K562 (cell line): ENCODE results near the gene USP49. TPM values are rescaled to one million over a fixed set of nuclear protein-coding genes. Genes with fewer than 3 reads are reported as not detected.

Source experiments
- ATAC-seq: fragments of 200-7000 bp; cut with Tn5 transposase; 3 replicates; pipeline ENCODE4 v1.9.1; 2020; ENCODE audit warnings: moderate library complexity
- BruUV-seq: library from RNA; stranded (reverse); fragments of 400-500 nt; replicated peaks from 2 replicates; lab custom pipeline; 2021; lab: Mats Ljungman, UMichigan
- CTCF ChIA-PET: fragments of 300-600 bp; formaldehyde crosslinking; extraction: SDS; loops from one replicate; lab custom pipeline; 2021; ENCODE audit warnings: low intra/inter-chr PET ratio; lab: Yijun Ruan, JAX
- POLR2A ChIA-PET: fragments of 300-600, 350-650 bp; sonication (Branson Sonifier 250); formaldehyde crosslinking; extraction: SDS; loops from one replicate; lab custom pipeline; 2021; ENCODE audit warnings: antibody characterized with exemption, inconsistent platforms; lab: Yijun Ruan, JAX
- DNase-seq, 4 experiments: peaks; one replicate each; pipeline versions ENCODE4 v3.0.0 to v3.0.0-alpha.2; 2011 to 2018; ENCODE audit warnings: low spot score in 3 of 4, mixed read lengths in 3 of 4; ENCODE audit errors: extremely low read depth in 1 of 4
- FAIRE-seq: peaks from 2 replicates; lab custom pipeline; 2011; peaks lifted over from hg19 to GRCh38; lab: Jason Lieb, UNC
- H2AFZ ChIP-seq: 2 replicates; pipeline ENCODE4 v1.6.0; 2011; ENCODE audit warnings: low read depth, low read length, control low read depth, inconsistent platforms
- H3K27ac ChIP-seq: fragments of 200-600 bp; 3 replicates; pipeline ENCODE4 v1.8.0; 2011; ENCODE audit warnings: low read depth, mild to moderate bottlenecking, control low read depth, inconsistent platforms, low read length, moderate library complexity, mixed read lengths; ENCODE audit errors: extremely low read depth
- H3K27me3 ChIP-seq, 2 experiments: fragments of 300-600 bp in 1 of 2; 2 replicates in 1 of 2; 3 replicates in 1 of 2; pipeline versions ENCODE4 v1.6.0 to v1.8.0; 2011; ENCODE audit warnings: inconsistent platforms in 2 of 2, low read length in 2 of 2, mild to moderate bottlenecking in 1 of 2, mixed read lengths in 1 of 2, moderate library complexity in 1 of 2; ENCODE audit not compliant: control insufficient read depth in 2 of 2, insufficient read depth in 2 of 2
- H3K36me3 ChIP-seq: fragments of 300-600 bp; 3 replicates; pipeline ENCODE4 v1.8.0; 2011; ENCODE audit warnings: mild to moderate bottlenecking, low read length, inconsistent platforms; ENCODE audit not compliant: control insufficient read depth, insufficient read depth
- H3K4me1 ChIP-seq, 2 experiments: fragments of 200-600 bp in 1 of 2; replicated peaks in 1 of 2; 2 replicates in 1 of 2; 3 replicates in 1 of 2; pipeline versions ENCODE4 v1.5.1 to v1.8.0; 2011; ENCODE audit warnings: inconsistent platforms in 2 of 2, low read length in 2 of 2, mild to moderate bottlenecking in 1 of 2, mixed read lengths in 1 of 2, moderate library complexity in 1 of 2; ENCODE audit not compliant: control insufficient read depth in 2 of 2, insufficient read depth in 2 of 2
- H3K4me2 ChIP-seq: 2 replicates; pipeline ENCODE4 v1.6.1; 2011; ENCODE audit warnings: low read length, control low read depth, inconsistent platforms, mixed read lengths; ENCODE audit not compliant: insufficient read depth
- H3K4me3 ChIP-seq: fragments of 200-600 bp; sonication (generic), shearing (Covaris generic); 2 replicates; pipeline ENCODE4 v1.5.1; 2016; ENCODE audit warnings: control low read depth, inconsistent platforms
- H3K79me2 ChIP-seq: fragments of 200-600 bp; 3 replicates; pipeline ENCODE4 v1.8.0; 2011; ENCODE audit warnings: low read length, inconsistent platforms; ENCODE audit not compliant: control insufficient read depth, insufficient read depth
- H3K9ac ChIP-seq, 2 experiments: 2 replicates each; pipeline versions ENCODE4 v1.6.0 to v1.6.1; 2011; ENCODE audit warnings: low read depth in 2 of 2, low read length in 2 of 2, control low read depth in 1 of 2, inconsistent platforms in 1 of 2, mild to moderate bottlenecking in 1 of 2, mixed read lengths in 1 of 2; ENCODE audit not compliant: insufficient read depth in 1 of 2
- H3K9me1 ChIP-seq: one replicate; pipeline ENCODE4 v1.6.0; 2011; ENCODE audit warnings: inconsistent platforms, mild to moderate bottlenecking, low read length, moderate library complexity; ENCODE audit not compliant: control insufficient read depth, insufficient read depth
- H3K9me3 ChIP-seq: replicated peaks from 2 replicates; pipeline ENCODE4 v1.5.1; 2011; ENCODE audit warnings: low read depth, low read length, inconsistent platforms; ENCODE audit not compliant: control insufficient read depth, insufficient read depth
- H4K20me1 ChIP-seq: replicated peaks from 2 replicates; pipeline ENCODE4 v1.6.1; 2011; ENCODE audit warnings: low read length, inconsistent platforms, mixed read lengths; ENCODE audit not compliant: control insufficient read depth, insufficient read depth
- ARID1B ChIP-seq: fragments of 450-650 bp; IDR thresholded peaks from 2 replicates; pipeline ENCODE4 v1.6.1; 2016; ENCODE audit warnings: antibody characterized with exemption, mild to moderate bottlenecking, inconsistent platforms
- CXXC5 ChIP-seq: fragments of 250-450 bp; sonication (Bioruptor Pico); IDR thresholded peaks from 2 replicates; pipeline ENCODE4 v1.8.0; 2022; ENCODE audit warnings: inconsistent platforms, mild to moderate bottlenecking, moderate library complexity
- DPF2 ChIP-seq: fragments of 450-650 bp; IDR thresholded peaks from 2 replicates; pipeline ENCODE4 v1.6.1; 2016
- ESRRA ChIP-seq: fragments of 450-650 bp; IDR thresholded peaks from 2 replicates; pipeline ENCODE4 v1.6.1; 2014; ENCODE audit warnings: low read depth, mild to moderate bottlenecking, moderate library complexity, borderline replicate concordance
- FIP1L1 ChIP-seq: fragments of 200-400 bp; formaldehyde crosslinking; IDR thresholded peaks from 2 replicates; pipeline ENCODE4 v1.6.1; 2018; ENCODE audit warnings: mild to moderate bottlenecking, low read depth, low read length; ENCODE audit not compliant: poor library complexity, severe bottlenecking
- GATAD2B ChIP-seq: fragments of 450-650 bp; IDR thresholded peaks from 2 replicates; pipeline ENCODE4 v1.6.1; 2017; ENCODE audit warnings: mild to moderate bottlenecking, borderline replicate concordance
- HDAC2 ChIP-seq: fragments of 450-650 bp; IDR thresholded peaks from 2 replicates; pipeline ENCODE4 v1.6.1; 2016; ENCODE audit warnings: mild to moderate bottlenecking
- HDGF ChIP-seq: fragments of 450-650 bp; IDR thresholded peaks from 2 replicates; pipeline ENCODE4 v1.6.1; 2016
- MED1 ChIP-seq: sonication (generic); formaldehyde crosslinking; IDR thresholded peaks from 2 replicates; pipeline ENCODE4 v1.8.1; 2023; ENCODE audit warnings: missing genetic modification reagents, borderline replicate concordance
- MTA3 ChIP-seq: fragments of 450-650 bp; formaldehyde crosslinking; IDR thresholded peaks from 2 replicates; pipeline ENCODE4 v1.6.1; 2017; ENCODE audit warnings: mild to moderate bottlenecking, borderline replicate concordance
- NFIC ChIP-seq: fragments of 450-650 bp; IDR thresholded peaks from 2 replicates; pipeline ENCODE4 v1.6.1; 2017; ENCODE audit warnings: mild to moderate bottlenecking, inconsistent platforms
- PHF8 ChIP-seq: fragments of 200-600 bp; sonication (generic); IDR thresholded peaks from 2 replicates; pipeline ENCODE4 v1.6.1; 2012; ENCODE audit warnings: mixed run types, mild to moderate bottlenecking, inconsistent platforms, low read length, moderate library complexity, borderline replicate concordance
- POLR2G ChIP-seq: fragments of 200-400 bp; formaldehyde crosslinking; IDR thresholded peaks from 2 replicates; pipeline ENCODE4 v1.6.1; 2017; ENCODE audit warnings: low read depth, mild to moderate bottlenecking, antibody characterized with exemption, low read length, moderate library complexity
- SAP30 ChIP-seq: fragments of 200-600 bp; sonication (generic); IDR thresholded peaks from 2 replicates; pipeline ENCODE4 v1.6.1; 2012; ENCODE audit warnings: borderline replicate concordance, low read depth, mild to moderate bottlenecking, moderate library complexity, low read length, control low read depth, inconsistent platforms; ENCODE audit not compliant: insufficient read depth, poor library complexity, severe bottlenecking
- SUPT5H ChIP-seq: fragments of 450-650 bp; IDR thresholded peaks from 2 replicates; pipeline ENCODE4 v1.6.1; 2016
- TOE1 ChIP-seq, 2 experiments: fragments of 450-650 bp in 1 of 2; sonication (generic) in 1 of 2; formaldehyde crosslinking in 1 of 2; IDR thresholded peaks; 2 replicates each; pipeline versions ENCODE4 v1.7.1 to v1.8.0; 2016 to 2022; ENCODE audit warnings: borderline replicate concordance in 2 of 2, mild to moderate bottlenecking in 2 of 2, antibody characterized with exemption in 1 of 2, inconsistent platforms in 1 of 2, low read depth in 1 of 2, missing genetic modification reagents in 1 of 2, moderate library complexity in 1 of 2
- TRIM24 ChIP-seq, 2 experiments: fragments of 450-650 bp; IDR thresholded peaks; 2 replicates each; pipeline ENCODE4 v1.6.1; 2016
- ZBTB17 ChIP-seq: fragments of 450-650 bp; formaldehyde crosslinking; IDR thresholded peaks from 2 replicates; pipeline ENCODE4 v1.4.0; 2020; ENCODE audit warnings: mild to moderate bottlenecking
- ZEB2 ChIP-seq: fragments of 450-650 bp; IDR thresholded peaks from 2 replicates; pipeline ENCODE4 v1.6.1; 2016
- ZNF384 ChIP-seq: IDR thresholded peaks from 2 replicates; pipeline ENCODE4 v1.6.1; 2012; ENCODE audit warnings: low read depth, low read length, improper control_type of control experiment
- ZNF655 ChIP-seq: fragments of 250-450 bp; sonication (Bioruptor Pico); IDR thresholded peaks from 2 replicates; pipeline ENCODE4 v1.5.0; 2021
- WGBS: fragments of 100-300 bp; shearing (Covaris generic); methylation state at CpG from one replicate; pipeline ENCODE4 v1.1.6; 2016; ENCODE audit warnings: low coverage, mixed read lengths; ENCODE audit not compliant: insufficient coverage; ENCODE audit errors: missing lambda C conversion rate; 5-methylcytosine and 5-hydroxymethylcytosine counted together
- in situ Hi-C: fragments of 300-500 bp; cut with MboI; formaldehyde crosslinking; loops from 4 replicates; pipeline ENCODE4 v1.15.0; 2018; ENCODE audit warnings: inconsistent platforms, mixed read lengths
- intact Hi-C: fragments of 100-400 bp; cut with micrococcal nuclease; formaldehyde crosslinking; loops from 2 replicates; pipeline ENCODE4 v1.14.2; 2022
- polyA plus RNA-seq, 8 experiments: library from polyadenylated mRNA; depleted of rRNA in 4 of 8; stranded (reverse) in 5 of 8; unstranded in 3 of 8; fragments of >200 nt; fragmentation: Nextera tagmentation in 2 of 8; fragmentation: Illumina TruSeq in 1 of 8; extraction: Ambion mirVana in 2 of 8; extraction: Trizol in 1 of 8; gene quantifications; 2 replicates each; pipeline versions ENCODE4 v1.2.1 to v1.2.3, GENCODE V29; 2011 to 2014; ENCODE audit warnings: inconsistent platforms in 1 of 8, missing spikeins in 1 of 8
- total RNA-seq, 7 experiments: library from RNA; depleted of rRNA in 6 of 7; stranded (reverse); fragments of >200 nt in 6 of 7; fragmentation: Illumina TruSeq in 2 of 7; extraction: Trizol in 2 of 7; gene quantifications; 2 replicates each; pipeline versions ENCODE4 v1.2.1 to v1.2.3, GENCODE V29; 2011 to 2021; ENCODE audit warnings: low replicate concordance in 1 of 7

Gene USP49
- total and polyA plus RNA-seq, 9 of the 15 experiments (the other 6 are each of a cell fraction or from before 2014, with no cell fraction given) = 1.0 to 9.9 (median 6.5) TPM

GRCh38 chr6:41780551-41781365, 114.4 kb downstream of the USP49 start, which contains the start of gene PRICKLE4:
PRICKLE4 (plus strand) TSS chr6:41780782; CDS start chr6:41783474, 2,692 bp downstream.
- FAIRE-seq = peak; percentile 86
- Histone ChIP-seq H3K4me1 (peaks cover 25 to 31% of the 10 kb centered on the region in 2 experiments), H3K9me3 (no peaks in the 10 kb centered on the region), H3K27me3 (no peaks in the 10 kb centered on the region), H3K9ac (peak within 1 kb of the TSS; percentile 67 to 91), H3K79me2 (peaks cover 6% of the 10 kb centered on the region; the same call in 1 of the 3 replicates), H3K4me2 (peak within 1 kb of the TSS; percentile 92), H4K20me1 (no peaks in the 10 kb centered on the region; the same call in 1 of the 2 replicates), H3K27ac (peak within 1 kb of the TSS; percentile 51; the same call in 2 of the 3 replicates), H3K36me3 (0 out of 3 replicates have a peak, but pooled peaks cover 3% of the 10 kb centered on the region), H3K4me3 (peak within 1 kb of the TSS; percentile 69), H3K9me1 (no peaks in the 10 kb centered on the region), H2AFZ (peak within 1 kb of the TSS; percentile 90)
- intact Hi-C loops = loop anchor here (1.0 to 5.0 kb wide), 4 partner anchors 264 to 1097 kb away; partner anchors contain the start of genes MRPS10 and RPL7L1
- ChIA-PET POLR2A (interaction anchor here (0.6 to 1.0 kb wide), 3 partner anchors 155 to 262 kb away, joined by 3 to 5 read pairs (median 3); no protein-coding TSS in a partner anchor), CTCF (interaction anchor here (0.7 to 4.3 kb wide), 9 partner anchors 45 to 538 kb away, joined by 3 to 50 read pairs (median 4); partner anchors contain the start of gene TFEB)
- in situ Hi-C loops = loop anchor here (10.0 kb wide), 1 partner anchor 444 kb away; no protein-coding TSS in a partner anchor
- peak; percentile 65 for ATAC-seq
- WGBS = 0% methylated on average over 10 of the region's 36 CpGs
- DNase-seq = peak; percentile 76 to 84 (median 80)
- no TSS peak for BruUV-seq
- peak; percentile 10; the same call in 1 of the 2 replicates for TF ChIP-seq CXXC5 (CRISPR knock-in tag)
- TF ChIP-seq FIP1L1 = peak; percentile 3
- peak; percentile 30; the same call in 1 of the 2 replicates for TF ChIP-seq TOE1 (IDR thresholded peaks at IDR 0.05; ENCODE audit: borderline replicate concordance)
- no peak for TF ChIP-seq TOE1 (CRISPR knock-in tag; IDR thresholded peaks at IDR 0.05; ENCODE audit: borderline replicate concordance, low read depth)
- 0 out of 2 replicates have a peak, but pooled peaks have one; percentile 11 for TF ChIP-seq ZEB2
- TF ChIP-seq ZNF655 (CRISPR knock-in tag) = no peak
- TF ChIP-seq DPF2 = 0 out of 2 replicates have a peak, but pooled peaks have one; percentile 14
- TF ChIP-seq ZBTB17 (CRISPR knock-in tag) = 0 out of 2 replicates have a peak, but pooled peaks have one; percentile 31
- peak; percentile 79 for TF ChIP-seq NFIC
- 0 out of 2 replicates have a peak, but pooled peaks have one; percentile 52 for TF ChIP-seq HDGF
- TF ChIP-seq MED1 (CRISPR knock-in tag) = 0 out of 2 replicates have a peak, but pooled peaks have one; percentile 46
- TF ChIP-seq SAP30 = peak; percentile 25
- no peak; a peak in 1 of 4 replicates for TF ChIP-seq TRIM24 (IDR thresholded peaks at IDR 0.05)
- TF ChIP-seq ZNF384 = no peak
- no peak for TF ChIP-seq GATAD2B
- TF ChIP-seq PHF8 = peak; percentile 51; the same call in 1 of the 2 replicates
- TF ChIP-seq HDAC2 = peak; percentile 44; the same call in 1 of the 2 replicates
- 0 out of 2 replicates have a peak, but pooled peaks have one; percentile 13 for TF ChIP-seq ESRRA
- TF ChIP-seq POLR2G = 0 out of 2 replicates have a peak, but pooled peaks have one; percentile 38
- peak; percentile 56; the same call in 1 of the 2 replicates for TF ChIP-seq MTA3
- TF ChIP-seq ARID1B = 0 out of 2 replicates have a peak, but pooled peaks have one; percentile 7
- no peak for TF ChIP-seq SUPT5H
